ENCODE data around the gene CRB3. TPM values are rescaled to one million over a fixed set of nuclear protein-coding genes. Genes with fewer than 3 reads are reported as not detected.
A peak's percentile ranks its signal among the peaks of the same experiment; 100 is the strongest.

Gene CRB3
- total RNA-seq, 1 donor: 0.27 TPM

DNA sequence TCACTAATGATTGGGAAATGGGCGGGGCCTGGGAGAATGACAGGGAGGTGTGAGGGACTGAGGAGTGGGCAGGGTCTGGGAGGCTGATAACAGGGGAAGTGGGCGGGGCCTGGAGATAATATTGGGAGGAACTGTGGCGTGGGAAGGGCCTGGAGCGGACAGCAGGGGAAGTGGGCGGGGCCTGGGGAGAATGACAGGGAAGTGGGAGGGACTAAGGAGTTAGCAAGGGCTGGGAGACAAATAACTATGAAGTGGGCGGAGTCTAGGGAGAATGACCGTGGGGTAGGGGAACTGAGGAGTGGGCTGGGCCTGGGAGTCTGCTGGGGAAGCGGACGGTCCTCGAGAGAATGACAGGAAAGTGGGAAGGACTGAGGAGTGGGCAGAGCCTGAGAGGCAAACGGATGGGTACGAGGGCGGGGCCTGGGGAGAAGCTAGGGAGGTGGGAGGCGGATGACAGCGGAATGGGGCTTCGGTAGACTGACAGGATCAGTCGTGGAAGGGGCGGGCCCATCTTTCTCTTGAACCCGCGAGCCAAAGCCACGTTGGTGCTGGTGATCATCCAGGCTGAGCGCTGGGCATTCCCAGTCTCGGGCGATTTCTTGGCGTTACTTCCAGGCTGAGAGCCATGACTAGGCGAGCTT lies 52.1 kb downstream of the CRB3 start:
- peak in 2 of 3 donors; percentile 85 to 90 for DNase-seq (ENCODE audit: low read depth in 2 of 3, low spot score in 2 of 3)

Small RNA genes within 50 kb of the gene (small RNA-seq; reads per million reads assigned to genes)
- gene AC010503.2: not detected

Other genes with a start within 250 kb of the CRB3 start
- 7.8 TPM for gene MLLT1, start 184.3 kb upstream of the CRB3 start, total RNA-seq
- under 0.01 TPM for gene ACER1, start 130.7 kb upstream of the CRB3 start, total RNA-seq
- gene CLPP, start 102.7 kb upstream of the CRB3 start, total RNA-seq: 193 TPM
- gene ALKBH7, start 91.5 kb upstream of the CRB3 start, total RNA-seq: 66.0 TPM
- 2.2 TPM for gene PSPN, start 88.3 kb upstream of the CRB3 start, total RNA-seq
- 69.7 TPM for gene GTF2F1, start 71.1 kb upstream of the CRB3 start, total RNA-seq
- gene KHSRP, start 39.5 kb upstream of the CRB3 start, total RNA-seq: 100 TPM
- not detected for gene SLC25A41, start 30.5 kb upstream of the CRB3 start, total RNA-seq
- gene SLC25A23, start 4.5 kb upstream of the CRB3 start, total RNA-seq: 10.8 TPM
- gene DENND1C, start 17.5 kb downstream of the CRB3 start, total RNA-seq: 9.2 TPM
- 7.0 TPM for gene TUBB4A, start 38.0 kb downstream of the CRB3 start, total RNA-seq
- 2.2 TPM for gene TNFSF9, start 66.8 kb downstream of the CRB3 start, total RNA-seq
- 0.27 TPM for gene CD70, start 126.9 kb downstream of the CRB3 start, total RNA-seq
- gene TNFSF14, start 205.9 kb downstream of the CRB3 start, total RNA-seq: 0.27 TPM

Data from hematopoietic multipotent progenitor cell (in vitro differentiated cells).